HEK293 (cell line): Measurements from ENCODE around the gene HOMER1.
"Not testable (repeated sequence)": the region's sequence is repeated elsewhere in the genome, so short reads cannot be mapped to it uniquely, and the experiment has no call there.

Source experiments
- CTCF ChIA-PET: fragments of 350-600 bp; formaldehyde crosslinking; extraction: SDS; loops from one replicate; lab custom pipeline; 2021; ENCODE audit warnings: antibody characterized with exemption; lab: Yijun Ruan, JAX
- POLR2A ChIA-PET: fragments of 300-600 bp; formaldehyde crosslinking; extraction: SDS; loops from one replicate; lab custom pipeline; 2020; ENCODE audit warnings: antibody characterized with exemption, inconsistent platforms; lab: Yijun Ruan, JAX
- H3K27ac ChIP-seq: fragments of 200-500 bp; sonication (Bioruptor generic); 2 replicates; pipeline ENCODE4 v1.5.1; 2014; ENCODE audit warnings: low read depth, low read length, control low read depth, inconsistent platforms; ENCODE audit errors: extremely low read depth
- H3K36me3 ChIP-seq, 2 experiments: fragments of 200-500 bp in 1 of 2; sonication (Bioruptor generic) in 1 of 2; 1 replicate in 1 of 2; 2 replicates in 1 of 2; pipeline ENCODE4 v1.5.1; 2014 to 2017; ENCODE audit warnings: inconsistent platforms in 2 of 2, low read length in 2 of 2; ENCODE audit not compliant: control insufficient read depth in 2 of 2, insufficient read depth in 1 of 2
- H3K4me1 ChIP-seq: fragments of 200-500 bp; sonication (Bioruptor generic); 2 replicates; pipeline ENCODE4 v1.5.1; 2014; ENCODE audit warnings: mild to moderate bottlenecking, low read length, inconsistent platforms; ENCODE audit not compliant: control insufficient read depth, insufficient read depth
- H3K4me3 ChIP-seq: 2 replicates; pipeline ENCODE4 v1.5.1; 2011; ENCODE audit warnings: low read depth, mild to moderate bottlenecking, control low read depth, low read length, moderate library complexity
- H3K9me3 ChIP-seq: fragments of 200-500 bp; sonication (Bioruptor generic); 2 replicates; pipeline ENCODE4 v1.5.1; 2014; ENCODE audit warnings: low read depth, low read length, inconsistent platforms; ENCODE audit not compliant: control insufficient read depth, insufficient read depth
- SCRT1 ChIP-seq: fragments of 450-650 bp; formaldehyde crosslinking; IDR thresholded peaks from 2 replicates; pipeline ENCODE4 v1.5.1; 2016; ENCODE audit warnings: missing biosample characterization, missing genetic modification characterization, borderline replicate concordance
- SCRT2 ChIP-seq: fragments of 450-650 bp; formaldehyde crosslinking; IDR thresholded peaks from 2 replicates; pipeline ENCODE4 v1.5.1; 2016; ENCODE audit warnings: missing biosample characterization, missing genetic modification characterization
- ZNF140 ChIP-seq: fragments of 450-650 bp; formaldehyde crosslinking; IDR thresholded peaks from 2 replicates; pipeline ENCODE4 v1.5.1; 2016; ENCODE audit warnings: missing biosample characterization, missing genetic modification characterization
- ZNF157 ChIP-seq: fragments of 450-650 bp; formaldehyde crosslinking; IDR thresholded peaks from 2 replicates; pipeline ENCODE4 v1.5.1; 2016; ENCODE audit warnings: missing biosample characterization, missing genetic modification characterization
- ZNF23 ChIP-seq: fragments of 450-650 bp; formaldehyde crosslinking; IDR thresholded peaks from 2 replicates; pipeline ENCODE4 v1.5.1; 2016; ENCODE audit warnings: missing biosample characterization, missing genetic modification characterization, borderline replicate concordance
- ZNF274 ChIP-seq, 2 experiments: fragments of 200-500 bp in 1 of 2; fragments of 450-650 bp in 1 of 2; sonication (Bioruptor generic) in 1 of 2; formaldehyde crosslinking in 1 of 2; IDR thresholded peaks; 2 replicates each; pipeline versions ENCODE4 v1.5.1 to v1.6.1; 2014 to 2016; ENCODE audit warnings: borderline replicate concordance in 1 of 2, inconsistent platforms in 1 of 2, low read length in 1 of 2, missing biosample characterization in 1 of 2, missing genetic modification characterization in 1 of 2
- ZNF366 ChIP-seq: fragments of 450-650 bp; formaldehyde crosslinking; conservative IDR thresholded peaks from 2 replicates; pipeline ENCODE4 v1.5.1; 2016; ENCODE audit warnings: missing biosample characterization, missing genetic modification characterization
- ZNF510 ChIP-seq: fragments of 450-650 bp; formaldehyde crosslinking; IDR thresholded peaks from 2 replicates; pipeline ENCODE4 v1.5.1; 2018; ENCODE audit warnings: mild to moderate bottlenecking, missing genetic modification characterization, missing biosample characterization; ENCODE audit not compliant: insufficient replicate concordance
- ZNF561 ChIP-seq: fragments of 450-650 bp; IDR thresholded peaks from 2 replicates; pipeline ENCODE4 v1.5.1; 2018; ENCODE audit warnings: missing biosample characterization, missing genetic modification characterization, borderline replicate concordance
- ZNF610 ChIP-seq: fragments of 450-650 bp; formaldehyde crosslinking; IDR thresholded peaks from 2 replicates; pipeline ENCODE4 v1.5.1; 2016; ENCODE audit warnings: missing biosample characterization, missing genetic modification characterization, borderline replicate concordance
- ZNF624 ChIP-seq: fragments of 450-650 bp; formaldehyde crosslinking; IDR thresholded peaks from 2 replicates; pipeline ENCODE4 v1.5.1; 2017; ENCODE audit warnings: missing biosample characterization, missing genetic modification characterization
- TF ChIP-seq, protein P1 (sequence below): fragments of 450-650 bp; formaldehyde crosslinking; IDR thresholded peaks from 2 replicates; pipeline ENCODE4 v1.5.1; 2017; ENCODE audit warnings: missing biosample characterization, missing genetic modification characterization
- TF ChIP-seq, protein P2 (sequence below): fragments of 450-650 bp; formaldehyde crosslinking; conservative IDR thresholded peaks from 2 replicates; pipeline ENCODE4 v1.5.1; 2016; ENCODE audit warnings: low read depth, missing biosample characterization, missing genetic modification characterization

The HOMER1 gene

DNA sequence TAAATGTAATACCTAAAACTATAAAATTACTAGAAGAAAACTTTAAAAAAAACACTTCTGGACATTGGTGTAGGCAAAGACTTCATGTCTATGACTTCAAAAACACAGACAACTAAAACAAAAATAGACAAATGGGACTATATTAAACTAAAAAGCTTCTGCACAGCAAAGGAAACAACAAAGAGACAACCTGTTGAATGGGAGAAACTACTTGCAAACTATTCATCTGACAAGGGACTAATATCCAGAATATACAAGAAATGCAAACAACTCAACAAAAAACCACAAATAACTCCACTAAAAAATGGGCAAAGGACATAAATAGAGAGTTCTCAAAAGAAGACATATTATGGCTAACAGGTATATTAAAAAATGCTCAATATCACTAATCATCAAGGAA lies 128.8 kb downstream of the HOMER1 start:
- CTCF ChIA-PET, H3K4me3 ChIP-seq: not testable (repeated sequence)

DNA sequence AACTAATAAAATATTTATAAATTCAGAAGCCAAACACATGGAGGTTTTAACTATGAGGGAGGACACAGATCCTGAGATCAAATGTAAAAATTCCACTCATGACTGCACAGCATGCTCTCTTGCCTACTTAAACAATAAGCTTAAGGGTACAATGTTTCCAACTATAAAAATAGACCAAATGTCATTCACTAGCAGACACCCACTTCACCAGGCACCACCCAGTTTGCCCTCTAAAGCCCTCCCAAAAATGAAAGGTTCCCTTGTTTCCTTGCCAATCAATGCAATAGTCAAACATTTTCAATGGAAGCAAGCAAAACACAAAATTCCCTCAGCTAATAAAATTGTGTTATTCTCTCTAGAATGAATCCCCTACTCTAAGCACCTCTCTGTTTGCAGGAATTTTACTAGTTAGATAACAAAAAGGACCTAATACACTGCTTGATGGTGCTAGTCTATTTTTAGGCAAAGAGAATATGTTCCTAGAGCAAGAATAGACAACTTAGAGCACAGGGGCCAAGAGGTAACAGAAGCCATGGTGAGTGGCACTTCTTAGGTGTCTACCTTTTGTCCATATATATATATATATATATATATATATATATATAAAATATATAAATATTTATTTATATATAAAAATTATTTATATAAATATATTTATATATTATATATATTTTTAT lies 135.3 kb downstream of the HOMER1 start:
- Histone ChIP-seq H3K9me3 (no peaks in the 10 kb centered on the region), H3K36me3 (peaks cover 5 to 10% of the 10 kb centered on the region in 2 experiments; a peak in 1 of 3 replicates), H3K4me3 (no peak overlapping the region), H3K4me1 (no peaks in the 10 kb centered on the region), H3K27ac (no peak overlapping the region)
- ChIA-PET CTCF (interaction anchor here (0.7 kb wide), 1 partner anchor 59 kb away, joined by 3 read pairs; no protein-coding TSS in a partner anchor), POLR2A (no interaction called here)
- no peak for TF ChIP-seq ZNF157 (tag by site-specific recombination)
- TF ChIP-seq ZNF610 (tag by site-specific recombination) = peak; percentile 61; the same call in 1 of the 2 replicates

More for the DNA sequence above, 128.8 kb downstream of the HOMER1 start:
- POLR2A ChIA-PET, H3K9me3 ChIP-seq, H3K4me1 ChIP-seq, H3K27ac ChIP-seq, H3K36me3 ChIP-seq: not testable (repeated sequence)
- peak; percentile 85 for TF ChIP-seq SCRT2 (tag by site-specific recombination)
- peak; percentile 85 for TF ChIP-seq SCRT1 (tag by site-specific recombination)

DNA sequence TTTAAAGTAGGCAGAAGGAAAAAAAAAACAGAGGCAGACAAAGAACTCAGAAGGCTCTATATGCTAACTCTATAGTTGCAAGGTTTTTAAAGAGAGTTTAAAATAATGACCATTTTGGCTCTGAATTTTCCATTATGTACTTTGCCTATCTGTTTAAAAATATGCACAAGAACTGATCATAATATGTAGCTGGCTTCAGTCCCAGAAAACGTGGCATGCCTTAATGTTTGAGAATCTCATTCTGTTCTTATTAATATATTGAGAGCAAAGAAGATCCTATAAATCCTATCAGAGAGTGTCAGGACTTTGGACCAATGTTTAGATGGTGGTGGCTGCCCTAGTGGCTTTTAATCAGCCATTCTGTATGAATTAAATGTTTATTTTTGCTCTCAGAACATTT lies 156.5 kb downstream of the HOMER1 start:
- Histone ChIP-seq H3K9me3 (no peaks in the 10 kb centered on the region), H3K27ac (no peak overlapping the region)
- TF ChIP-seq, protein P1, sequence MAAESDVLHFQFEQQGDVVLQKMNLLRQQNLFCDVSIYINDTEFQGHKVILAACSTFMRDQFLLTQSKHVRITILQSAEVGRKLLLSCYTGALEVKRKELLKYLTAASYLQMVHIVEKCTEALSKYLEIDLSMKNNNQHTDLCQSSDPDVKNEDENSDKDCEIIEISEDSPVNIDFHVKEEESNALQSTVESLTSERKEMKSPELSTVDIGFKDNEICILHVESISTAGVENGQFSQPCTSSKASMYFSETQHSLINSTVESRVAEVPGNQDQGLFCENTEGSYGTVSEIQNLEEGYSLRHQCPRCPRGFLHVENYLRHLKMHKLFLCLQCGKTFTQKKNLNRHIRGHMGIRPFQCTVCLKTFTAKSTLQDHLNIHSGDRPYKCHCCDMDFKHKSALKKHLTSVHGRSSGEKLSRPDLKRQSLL (tag by site-specific recombination) = no peak
- TF ChIP-seq ZNF561 (tag by site-specific recombination) = no peak
- TF ChIP-seq ZNF274 (IDR thresholded peaks at IDR 0.05; ENCODE audit: low read length) = no peak
- no peak for TF ChIP-seq ZNF274 (tag by site-specific recombination; IDR thresholded peaks at IDR 0.05; ENCODE audit: borderline replicate concordance)
- TF ChIP-seq, protein P2, sequence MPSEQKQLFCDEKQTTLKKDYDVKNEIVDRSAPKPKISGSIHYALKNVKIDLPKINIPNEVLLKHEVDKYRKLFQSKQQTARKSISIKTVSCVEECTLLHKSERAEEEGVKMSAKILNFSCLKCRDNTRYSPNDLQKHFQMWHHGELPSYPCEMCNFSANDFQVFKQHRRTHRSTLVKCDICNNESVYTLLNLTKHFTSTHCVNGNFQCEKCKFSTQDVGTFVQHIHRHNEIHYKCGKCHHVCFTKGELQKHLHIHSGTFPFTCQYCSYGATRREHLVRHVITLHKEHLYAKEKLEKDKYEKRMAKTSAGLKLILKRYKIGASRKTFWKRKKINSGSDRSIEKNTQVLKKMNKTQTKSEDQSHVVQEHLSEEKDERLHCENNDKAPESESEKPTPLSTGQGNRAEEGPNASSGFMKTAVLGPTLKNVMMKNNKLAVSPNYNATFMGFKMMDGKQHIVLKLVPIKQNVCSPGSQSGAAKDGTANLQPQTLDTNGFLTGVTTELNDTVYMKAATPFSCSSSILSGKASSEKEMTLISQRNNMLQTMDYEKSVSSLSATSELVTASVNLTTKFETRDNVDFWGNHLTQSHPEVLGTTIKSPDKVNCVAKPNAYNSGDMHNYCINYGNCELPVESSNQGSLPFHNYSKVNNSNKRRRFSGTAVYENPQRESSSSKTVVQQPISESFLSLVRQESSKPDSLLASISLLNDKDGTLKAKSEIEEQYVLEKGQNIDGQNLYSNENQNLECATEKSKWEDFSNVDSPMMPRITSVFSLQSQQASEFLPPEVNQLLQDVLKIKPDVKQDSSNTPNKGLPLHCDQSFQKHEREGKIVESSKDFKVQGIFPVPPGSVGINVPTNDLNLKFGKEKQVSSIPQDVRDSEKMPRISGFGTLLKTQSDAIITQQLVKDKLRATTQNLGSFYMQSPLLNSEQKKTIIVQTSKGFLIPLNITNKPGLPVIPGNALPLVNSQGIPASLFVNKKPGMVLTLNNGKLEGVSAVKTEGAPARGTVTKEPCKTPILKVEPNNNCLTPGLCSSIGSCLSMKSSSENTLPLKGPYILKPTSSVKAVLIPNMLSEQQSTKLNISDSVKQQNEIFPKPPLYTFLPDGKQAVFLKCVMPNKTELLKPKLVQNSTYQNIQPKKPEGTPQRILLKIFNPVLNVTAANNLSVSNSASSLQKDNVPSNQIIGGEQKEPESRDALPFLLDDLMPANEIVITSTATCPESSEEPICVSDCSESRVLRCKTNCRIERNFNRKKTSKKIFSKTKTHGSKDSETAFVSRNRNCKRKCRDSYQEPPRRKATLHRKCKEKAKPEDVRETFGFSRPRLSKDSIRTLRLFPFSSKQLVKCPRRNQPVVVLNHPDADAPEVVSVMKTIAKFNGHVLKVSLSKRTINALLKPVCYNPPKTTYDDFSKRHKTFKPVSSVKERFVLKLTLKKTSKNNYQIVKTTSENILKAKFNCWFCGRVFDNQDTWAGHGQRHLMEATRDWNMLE (tag by site-specific recombination) = no peak
- TF ChIP-seq ZNF624 = no peak
- TF ChIP-seq ZNF510 = no peak
- no peak for TF ChIP-seq ZNF140
- no peak for TF ChIP-seq ZNF23 (tag by site-specific recombination)
- TF ChIP-seq ZNF366 (tag by site-specific recombination) = no peak
- TF ChIP-seq, all 188 proteins: peak for 0
- no peak overlapping the region for H3K4me3 ChIP-seq
- H3K4me1 ChIP-seq = no peaks in the 10 kb centered on the region
- no peaks in the 10 kb centered on the region; a peak in 1 of 3 replicates for H3K36me3 ChIP-seq
- ChIA-PET CTCF (interaction anchor here (0.6 kb wide), 1 partner anchor 56 kb away, joined by 7 read pairs; no protein-coding TSS in a partner anchor), POLR2A (no interaction called here)
